Measurements from ENCODE around the gene KHNYN. TPM values are rescaled to one million over a fixed set of nuclear protein-coding genes. Genes with fewer than 3 reads are reported as not detected.

The KHNYN gene
- total and polyA plus RNA-seq, 2 of the 8 experiments (the other 6 are each of a cell fraction or from before 2014, with no cell fraction given) = 7.6 to 22.3 TPM

DNA sequence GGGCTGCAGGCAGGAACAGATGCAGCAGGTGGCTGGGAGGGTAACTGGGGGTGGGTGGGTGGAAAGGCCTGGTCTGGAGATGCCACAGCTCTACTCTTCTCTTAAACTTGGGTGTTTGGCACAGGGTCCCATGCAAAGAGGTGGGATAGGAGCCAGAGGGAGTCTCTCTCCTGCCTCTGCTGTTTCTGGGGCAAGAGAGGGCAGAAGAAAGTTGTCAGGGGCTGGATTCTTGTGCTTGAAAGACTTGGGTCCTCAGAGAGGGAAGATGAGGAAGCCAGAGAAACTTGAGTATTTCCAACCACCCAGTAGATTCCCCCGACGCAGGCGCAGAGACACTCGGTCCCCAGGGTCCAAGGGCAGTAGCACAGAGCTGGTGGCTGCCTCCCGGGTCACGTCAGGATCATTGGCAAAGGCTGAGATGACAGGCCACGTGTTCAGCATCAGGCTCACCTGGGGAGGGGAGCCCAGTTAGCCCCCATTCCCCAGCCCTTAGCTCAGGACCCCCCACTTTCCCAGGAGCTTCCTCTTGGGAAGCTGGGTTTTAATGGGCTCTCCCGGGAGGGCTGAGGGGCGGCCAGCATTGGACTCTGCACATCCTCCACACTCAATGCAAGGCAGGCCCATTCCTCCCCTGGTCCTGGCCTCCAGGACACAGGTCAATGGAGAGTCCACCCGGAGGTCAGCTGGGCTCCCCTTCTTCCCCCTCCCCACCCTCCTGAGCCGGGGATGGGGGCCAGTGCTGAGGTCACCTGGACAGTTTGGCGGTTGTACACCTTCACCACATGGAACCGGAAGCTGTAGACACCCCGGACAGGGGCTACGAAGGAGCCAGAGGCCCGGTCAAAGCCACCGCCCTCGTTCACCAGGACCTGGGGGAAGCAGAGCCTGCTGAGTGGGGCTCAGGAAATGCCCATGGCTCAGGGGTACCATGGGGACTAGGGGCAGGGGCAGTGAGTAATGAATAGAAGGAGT lies 1.9 kb upstream of the KHNYN start:
- Histone ChIP-seq H3K18ac (ENCODE audit: extremely low read depth, low read length) (no peak overlapping the region), H3K4me2 (ENCODE audit: insufficient read depth in 1 of 2, low read depth in 2 of 2, low read length in 2 of 2) (no peak overlapping the region), H2BK20ac (ENCODE audit: low read length) (no peak overlapping the region), H3K79me2 (ENCODE audit: control insufficient read depth in 1 of 2, insufficient read depth in 2 of 2, low read length in 2 of 2) (no peaks in the 10 kb centered on the region), H3K4ac (replicated peaks; ENCODE audit: insufficient read length, low read depth, low read length) (no peak overlapping the region), H2BK15ac (ENCODE audit: low read length) (no peak overlapping the region), H3K4me3 (ENCODE audit: extremely low read depth in 1 of 4, insufficient read depth in 2 of 4, low read depth in 3 of 4, low read length in 4 of 4) (no peak overlapping the region), H3K9me3 (ENCODE audit: insufficient read depth in 2 of 2, low read depth in 1 of 2, low read length in 1 of 2) (no peaks in the 10 kb centered on the region), H2BK120ac (replicated peaks; ENCODE audit: low read depth, low read length) (no peak overlapping the region), H3K27me3 (replicated peaks in 1 of 4; ENCODE audit: control insufficient read depth in 3 of 4, extremely low read depth in 1 of 4, insufficient read depth in 3 of 4, low read length in 3 of 4) (peaks cover 0 to 20% (median 1%) of the 10 kb centered on the region in 4 experiments; a peak in 3 of 7 replicates), H3K4me1 (replicated peaks in 1 of 4; ENCODE audit: control insufficient read depth in 3 of 4, insufficient read depth in 4 of 4, low read length in 3 of 4) (peaks cover 6 to 21% (median 15%) of the 10 kb centered on the region in 4 experiments), H4K8ac (ENCODE audit: extremely low read depth, insufficient read depth, low read length) (no peak overlapping the region; the same call in 1 of the 2 replicates), H4K91ac (replicated peaks; ENCODE audit: insufficient read length, low read length) (no peak overlapping the region), H3K9ac (replicated peaks in 1 of 4; ENCODE audit: extremely low read depth in 1 of 4, low read depth in 3 of 4, low read length in 3 of 4) (no peak overlapping the region), H2AFZ (ENCODE audit: low read length) (no peak overlapping the region), H3K14ac (ENCODE audit: insufficient read length) (no peak overlapping the region), H3K23me2 (ENCODE audit: low read depth, low read length) (peaks cover 5% of the 10 kb centered on the region; the same call in 1 of the 2 replicates), H3K56ac (replicated peaks; ENCODE audit: insufficient read length, low read depth, low read length) (no peak overlapping the region), H4K5ac (ENCODE audit: insufficient read length, low read depth, low read length) (no peak overlapping the region), H2AK5ac (ENCODE audit: low read depth, low read length) (no peak overlapping the region), H3K23ac (ENCODE audit: insufficient read length) (no peak overlapping the region), H4K20me1 (replicated peaks in 1 of 2; ENCODE audit: control insufficient read depth in 1 of 2, insufficient read depth in 2 of 2, low read length in 2 of 2) (peaks cover 0 to 3% of the 10 kb centered on the region in 2 experiments), H3K36me3 (ENCODE audit: control insufficient read depth in 2 of 4, insufficient read depth in 4 of 4, low read length in 3 of 4) (0 out of 8 replicates have a peak, but pooled peaks cover 0 to under 1% (median 0%) of the 10 kb centered on the region in 4 experiments), H3K79me1 (ENCODE audit: low read depth, low read length) (no peaks in the 10 kb centered on the region), H3K27ac (ENCODE audit: low read depth, low read length) (no peak overlapping the region), H2BK5ac (ENCODE audit: low read depth, low read length) (no peak overlapping the region), H2BK12ac (ENCODE audit: low read depth, low read length) (no peak overlapping the region)
- CTCF ChIA-PET (ENCODE audit: partially characterized antibody) = interaction anchor here (1.1 to 21.3 kb wide), 11 partner anchors 9 to 156 kb away, joined by 3 to 664 read pairs (median 23); partner anchors contain the start of genes ADCY4, NFATC4 and RIPK3
- no peak for FAIRE-seq
- DNase-seq (ENCODE audit: low read depth in 1 of 2, low spot score in 2 of 2) = no peak
- POLR2A ChIA-PET (ENCODE audit: partially characterized antibody) = interaction anchor here (1.9 to 5.4 kb wide), 4 partner anchors 9 to 94 kb away, joined by 5 to 46 read pairs (median 31); partner anchors contain the start of genes ADCY4 and SDR39U1
- 91% methylated on average over 14 of the region's 18 CpGs; no CpG with 5 or more reads in 1 of the 2 experiments for WGBS, 2 experiments (ENCODE audit: extremely low coverage in 1 of 2, insufficient coverage in 1 of 2, insufficient read length in 1 of 2, insufficient replicate concordance in 2 of 2, low coverage in 1 of 2, low lambda C conversion rate in 2 of 2, missing lambda C conversion rate in 1 of 2)
- TF ChIP-seq HDAC2 (IDR thresholded peaks at IDR 0.05; ENCODE audit: borderline replicate concordance in 1 of 2, low read depth in 2 of 2, low read length in 2 of 2) = no peak
